K562 (cell line): ENCODE data around the gene CASP2. TPM values are rescaled to one million over a fixed set of nuclear protein-coding genes. Genes with fewer than 3 reads are reported as not detected.

Experiments
- BMI1 ChIP-seq: fragments of 150-350 bp; IDR thresholded peaks from 2 replicates; pipeline ENCODE4 v1.6.1; 2014; ENCODE audit warnings: low read length
- BRD9 ChIP-seq: fragments of 450-650 bp; IDR thresholded peaks from 2 replicates; pipeline ENCODE4 v1.6.1; 2018; ENCODE audit warnings: low read depth; ENCODE audit not compliant: partially characterized antibody
- KDM5B ChIP-seq: fragments of 200-600 bp; sonication (generic); IDR thresholded peaks from 2 replicates; pipeline ENCODE4 v1.6.1; 2012; ENCODE audit warnings: low read depth, mild to moderate bottlenecking, moderate library complexity, low read length, control low read depth, inconsistent platforms; ENCODE audit not compliant: insufficient replicate concordance
- SNAPC5 ChIP-seq: fragments of 250-450 bp; sonication (Bioruptor Pico); IDR thresholded peaks from 2 replicates; pipeline ENCODE4 v1.8.0; 2021; ENCODE audit warnings: moderate library complexity, mild to moderate bottlenecking, inconsistent platforms
- TARDBP ChIP-seq: fragments of 450-650 bp; IDR thresholded peaks from 2 replicates; pipeline ENCODE4 v1.6.1; 2016
- TOE1 ChIP-seq, 2 experiments: fragments of 450-650 bp in 1 of 2; sonication (generic) in 1 of 2; formaldehyde crosslinking in 1 of 2; IDR thresholded peaks; 2 replicates each; pipeline versions ENCODE4 v1.7.1 to v1.8.0; 2016 to 2022; ENCODE audit warnings: borderline replicate concordance in 2 of 2, mild to moderate bottlenecking in 2 of 2, antibody characterized with exemption in 1 of 2, inconsistent platforms in 1 of 2, low read depth in 1 of 2, missing genetic modification reagents in 1 of 2, moderate library complexity in 1 of 2
- TSC22D4 ChIP-seq: fragments of 450-650 bp; IDR thresholded peaks from 2 replicates; pipeline ENCODE4 v1.6.1; 2016; ENCODE audit warnings: missing genetic modification characterization, missing biosample characterization, control low read depth
- ZNF12 ChIP-seq: sonication (generic); formaldehyde crosslinking; IDR thresholded peaks from 2 replicates; pipeline ENCODE4 v1.4.0; 2020; ENCODE audit warnings: mild to moderate bottlenecking, missing genetic modification reagents
- ZNF444 ChIP-seq: fragments of 250-450 bp; sonication (Bioruptor Pico); IDR thresholded peaks from 2 replicates; pipeline ENCODE4 v1.4.0; 2020; ENCODE audit warnings: mild to moderate bottlenecking, moderate library complexity
- polyA plus RNA-seq, 8 experiments: library from polyadenylated mRNA; depleted of rRNA in 4 of 8; stranded (reverse) in 5 of 8; unstranded in 3 of 8; fragments of >200 nt; fragmentation: Nextera tagmentation in 2 of 8; fragmentation: Illumina TruSeq in 1 of 8; extraction: Ambion mirVana in 2 of 8; extraction: Trizol in 1 of 8; gene quantifications; 2 replicates each; pipeline versions ENCODE4 v1.2.1 to v1.2.3, GENCODE V29; 2011 to 2014; ENCODE audit warnings: inconsistent platforms in 1 of 8, missing spikeins in 1 of 8
- total RNA-seq, 7 experiments: library from RNA; depleted of rRNA in 6 of 7; stranded (reverse); fragments of >200 nt in 6 of 7; fragmentation: Illumina TruSeq in 2 of 7; extraction: Trizol in 2 of 7; gene quantifications; 2 replicates each; pipeline versions ENCODE4 v1.2.1 to v1.2.3, GENCODE V29; 2011 to 2021; ENCODE audit warnings: low replicate concordance in 1 of 7
- TF ChIP-seq, protein P1 (sequence below): fragments of 450-650 bp; IDR thresholded peaks from 2 replicates; pipeline ENCODE4 v1.6.1; 2016; ENCODE audit warnings: low read depth
- TF ChIP-seq, protein P2 (sequence below): fragments of 250-450 bp; sonication (Bioruptor Pico); IDR thresholded peaks from 2 replicates; pipeline ENCODE4 v1.8.0; 2022; ENCODE audit warnings: moderate library complexity, mild to moderate bottlenecking, inconsistent platforms
- TF ChIP-seq, protein P3 (sequence below): fragments of 250-450 bp; sonication (Bioruptor Pico); IDR thresholded peaks from 2 replicates; pipeline ENCODE4 v1.5.0; 2020; ENCODE audit warnings: mild to moderate bottlenecking

CASP2 gene
- total and polyA plus RNA-seq, 9 of the 15 experiments (the other 6 are each of a cell fraction or from before 2014, with no cell fraction given) = 18.8 to 64.9 (median 24.1) TPM

- TF ChIP-seq, protein P1, sequence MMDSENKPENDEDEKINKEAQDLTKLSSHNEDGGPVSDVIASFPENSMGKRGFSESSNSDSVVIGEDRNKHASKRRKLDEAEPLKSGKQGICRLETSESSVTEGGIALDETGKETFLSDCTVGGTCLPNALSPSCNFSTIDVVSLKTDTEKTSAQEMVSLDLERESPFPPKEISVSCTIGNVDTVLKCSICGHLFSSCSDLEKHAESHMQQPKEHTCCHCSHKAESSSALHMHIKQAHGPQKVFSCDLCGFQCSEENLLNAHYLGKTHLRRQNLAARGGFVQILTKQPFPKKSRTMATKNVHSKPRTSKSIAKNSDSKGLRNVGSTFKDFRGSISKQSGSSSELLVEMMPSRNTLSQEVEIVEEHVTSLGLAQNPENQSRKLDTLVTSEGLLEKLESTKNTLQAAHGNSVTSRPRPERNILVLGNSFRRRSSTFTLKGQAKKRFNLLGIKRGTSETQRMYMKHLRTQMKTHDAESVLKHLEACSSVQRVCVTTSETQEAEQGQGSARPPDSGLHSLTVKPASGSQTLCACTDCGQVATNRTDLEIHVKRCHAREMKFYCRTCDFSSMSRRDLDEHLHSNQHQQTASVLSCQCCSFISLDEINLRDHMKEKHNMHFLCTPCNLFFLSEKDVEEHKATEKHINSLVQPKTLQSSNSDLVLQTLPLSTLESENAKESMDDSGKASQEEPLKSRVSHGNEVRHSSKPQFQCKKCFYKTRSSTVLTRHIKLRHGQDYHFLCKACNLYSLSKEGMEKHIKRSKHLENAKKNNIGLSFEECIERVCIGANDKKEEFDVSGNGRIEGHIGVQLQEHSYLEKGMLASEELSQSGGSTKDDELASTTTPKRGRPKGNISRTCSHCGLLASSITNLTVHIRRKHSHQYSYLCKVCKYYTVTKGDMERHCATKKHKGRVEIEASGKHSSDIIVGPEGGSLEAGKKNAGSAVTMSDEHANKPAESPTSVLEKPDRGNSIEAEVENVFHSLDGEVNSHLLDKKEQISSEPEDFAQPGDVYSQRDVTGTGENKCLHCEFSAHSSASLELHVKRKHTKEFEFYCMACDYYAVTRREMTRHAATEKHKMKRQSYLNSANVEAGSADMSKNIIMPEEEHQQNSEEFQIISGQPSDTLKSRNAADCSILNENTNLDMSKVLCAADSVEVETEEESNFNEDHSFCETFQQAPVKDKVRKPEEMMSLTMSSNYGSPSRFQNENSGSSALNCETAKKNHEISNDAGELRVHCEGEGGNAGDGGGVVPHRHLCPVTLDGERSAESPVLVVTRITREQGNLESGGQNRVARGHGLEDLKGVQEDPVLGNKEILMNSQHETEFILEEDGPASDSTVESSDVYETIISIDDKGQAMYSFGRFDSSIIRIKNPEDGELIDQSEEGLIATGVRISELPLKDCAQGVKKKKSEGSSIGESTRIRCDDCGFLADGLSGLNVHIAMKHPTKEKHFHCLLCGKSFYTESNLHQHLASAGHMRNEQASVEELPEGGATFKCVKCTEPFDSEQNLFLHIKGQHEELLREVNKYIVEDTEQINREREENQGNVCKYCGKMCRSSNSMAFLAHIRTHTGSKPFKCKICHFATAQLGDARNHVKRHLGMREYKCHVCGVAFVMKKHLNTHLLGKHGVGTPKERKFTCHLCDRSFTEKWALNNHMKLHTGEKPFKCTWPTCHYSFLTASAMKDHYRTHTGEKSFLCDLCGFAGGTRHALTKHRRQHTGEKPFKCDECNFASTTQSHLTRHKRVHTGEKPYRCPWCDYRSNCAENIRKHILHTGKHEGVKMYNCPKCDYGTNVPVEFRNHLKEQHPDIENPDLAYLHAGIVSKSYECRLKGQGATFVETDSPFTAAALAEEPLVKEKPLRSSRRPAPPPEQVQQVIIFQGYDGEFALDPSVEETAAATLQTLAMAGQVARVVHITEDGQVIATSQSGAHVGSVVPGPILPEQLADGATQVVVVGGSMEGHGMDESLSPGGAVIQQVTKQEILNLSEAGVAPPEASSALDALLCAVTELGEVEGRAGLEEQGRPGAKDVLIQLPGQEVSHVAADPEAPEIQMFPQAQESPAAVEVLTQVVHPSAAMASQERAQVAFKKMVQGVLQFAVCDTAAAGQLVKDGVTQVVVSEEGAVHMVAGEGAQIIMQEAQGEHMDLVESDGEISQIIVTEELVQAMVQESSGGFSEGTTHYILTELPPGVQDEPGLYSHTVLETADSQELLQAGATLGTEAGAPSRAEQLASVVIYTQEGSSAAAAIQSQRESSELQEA = no peak
- TF ChIP-seq SNAPC5 (CRISPR knock-in tag) (no peak), BRD9 (peak; percentile 53), TSC22D4 (tag) (no peak), ZNF444 (no peak), ZNF12 (CRISPR knock-in tag) (no peak; the same call in 1 of the 2 replicates), BMI1 (0 out of 2 replicates have a peak, but pooled peaks have one; percentile 31), KDM5B (peak; percentile 98), TARDBP (peak; percentile 49), TOE1 (IDR thresholded peaks at IDR 0.05; ENCODE audit: borderline replicate concordance) (peak; percentile 33; the same call in 1 of the 2 replicates), TOE1 (CRISPR knock-in tag; IDR thresholded peaks at IDR 0.05; ENCODE audit: borderline replicate concordance, low read depth) (peak; percentile 92; the same call in 1 of the 2 replicates)
- TF ChIP-seq, protein P2, sequence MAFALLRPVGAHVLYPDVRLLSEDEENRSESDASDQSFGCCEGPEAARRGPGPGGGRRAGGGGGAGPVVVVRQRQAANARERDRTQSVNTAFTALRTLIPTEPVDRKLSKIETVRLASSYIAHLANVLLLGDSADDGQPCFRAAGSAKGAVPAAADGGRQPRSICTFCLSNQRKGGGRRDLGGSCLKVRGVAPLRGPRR (CRISPR knock-in tag) = no peak
- TF ChIP-seq, protein P3, sequence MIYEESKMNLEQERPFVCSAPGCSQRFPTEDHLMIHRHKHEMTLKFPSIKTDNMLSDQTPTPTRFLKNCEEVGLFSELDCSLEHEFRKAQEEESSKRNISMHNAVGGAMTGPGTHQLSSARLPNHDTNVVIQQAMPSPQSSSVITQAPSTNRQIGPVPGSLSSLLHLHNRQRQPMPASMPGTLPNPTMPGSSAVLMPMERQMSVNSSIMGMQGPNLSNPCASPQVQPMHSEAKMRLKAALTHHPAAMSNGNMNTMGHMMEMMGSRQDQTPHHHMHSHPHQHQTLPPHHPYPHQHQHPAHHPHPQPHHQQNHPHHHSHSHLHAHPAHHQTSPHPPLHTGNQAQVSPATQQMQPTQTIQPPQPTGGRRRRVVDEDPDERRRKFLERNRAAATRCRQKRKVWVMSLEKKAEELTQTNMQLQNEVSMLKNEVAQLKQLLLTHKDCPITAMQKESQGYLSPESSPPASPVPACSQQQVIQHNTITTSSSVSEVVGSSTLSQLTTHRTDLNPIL (CRISPR knock-in tag) = no peak
These were observed at the start of gene CASP2 (continued) for GRCh38 chr7:143287935-143288826.
